GM12878 (cell line): ENCODE results near the gene ATXN2. TPM values are rescaled to one million over a fixed set of nuclear protein-coding genes. Genes with fewer than 3 reads are reported as not detected.

Source experiments
- ATAC-seq: fragments of 200-7000 bp; cut with Tn5 transposase; 3 replicates; pipeline ENCODE4 v1.9.1; 2020; ENCODE audit warnings: mild to moderate bottlenecking, moderate library complexity
- BruUV-seq: library from RNA; stranded (reverse); fragments of 400-500 nt; replicated peaks from 2 replicates; lab custom pipeline; 2021; lab: Mats Ljungman, UMichigan
- CTCF ChIA-PET: fragments of 300-600 bp; sonication (Branson Sonifier 250); formaldehyde crosslinking; extraction: SDS; loops from one replicate; lab custom pipeline; 2021; ENCODE audit warnings: inconsistent platforms; lab: Yijun Ruan, JAX
- POLR2A ChIA-PET: fragments of 350-600 bp; formaldehyde crosslinking; extraction: SDS; loops from one replicate; lab custom pipeline; 2021; ENCODE audit warnings: inconsistent platforms; lab: Charles Lee
- RAD21 ChIA-PET: fragments of 300-600 bp; sonication (Branson Sonifier 250); formaldehyde crosslinking; loops from one replicate; lab custom pipeline; 2023; ENCODE audit warnings: antibody characterized with exemption; ENCODE audit not compliant: unreplicated experiment; lab: Charles Lee
- SMC1A ChIA-PET: fragments of 300-600 bp; sonication (Branson Sonifier 250); formaldehyde crosslinking; loops from one replicate; lab custom pipeline; 2023; ENCODE audit not compliant: unreplicated experiment, uncharacterized antibody; lab: Charles Lee
- DNase-seq: peaks from one replicate; pipeline ENCODE4 v3.0.0-alpha.2; 2011; ENCODE audit warnings: low read depth, low spot score
- FAIRE-seq: peaks from 3 replicates; lab custom pipeline; 2011; peaks lifted over from hg19 to GRCh38; lab: Jason Lieb, UNC
- H2AFZ ChIP-seq: 2 replicates; pipeline ENCODE4 v1.6.0; 2011; ENCODE audit warnings: low read depth, low read length, control low read depth; ENCODE audit not compliant: control insufficient read depth
- H3K27ac ChIP-seq: 2 replicates; pipeline ENCODE4 v1.5.1; 2011; ENCODE audit warnings: control low read depth; ENCODE audit not compliant: control insufficient read depth, insufficient read depth
- H3K27me3 ChIP-seq, 2 experiments: replicated peaks in 1 of 2; 2 replicates each; pipeline versions ENCODE4 v1.6.0 to v1.6.1; 2011; ENCODE audit warnings: low read length in 1 of 2; ENCODE audit not compliant: control insufficient read depth in 2 of 2, insufficient read depth in 2 of 2
- H3K36me3 ChIP-seq, 2 experiments: 2 replicates each; pipeline ENCODE4 v1.5.1; 2011; ENCODE audit warnings: low read length in 1 of 2; ENCODE audit not compliant: control insufficient read depth in 2 of 2, insufficient read depth in 2 of 2
- H3K4me1 ChIP-seq: 2 replicates; pipeline ENCODE4 v1.6.1; 2011; ENCODE audit warnings: mild to moderate bottlenecking, low read length, moderate library complexity, mixed read lengths; ENCODE audit not compliant: control insufficient read depth, insufficient read depth
- H3K4me2 ChIP-seq: 2 replicates; pipeline ENCODE4 v1.6.0; 2011; ENCODE audit warnings: control low read depth; ENCODE audit not compliant: control insufficient read depth, insufficient read depth
- H3K4me3 ChIP-seq: fragments of 200-600 bp; sonication (generic); 2 replicates; pipeline ENCODE4 v1.5.1; 2016
- H3K79me2 ChIP-seq: 2 replicates; pipeline ENCODE4 v1.6.0; 2011; ENCODE audit warnings: low read length; ENCODE audit not compliant: control insufficient read depth, insufficient read depth
- H3K9ac ChIP-seq: 2 replicates; pipeline ENCODE4 v1.8.0; 2011; ENCODE audit warnings: low read length, control low read depth, mixed read lengths; ENCODE audit not compliant: control insufficient read depth, insufficient read depth
- H3K9me3 ChIP-seq: replicated peaks from 3 replicates; pipeline ENCODE4 v1.5.1; 2011; ENCODE audit warnings: mild to moderate bottlenecking, low read length; ENCODE audit not compliant: control insufficient read depth, insufficient read depth
- H4K20me1 ChIP-seq: 2 replicates; pipeline ENCODE4 v1.6.0; 2011; ENCODE audit not compliant: control insufficient read depth, insufficient read depth
- BCL11A ChIP-seq: IDR thresholded peaks from 2 replicates; pipeline ENCODE4 v1.6.1; 2011; ENCODE audit warnings: low read depth, low read length
- NFXL1 ChIP-seq: fragments of 450-650 bp; IDR thresholded peaks from 2 replicates; pipeline ENCODE4 v1.6.1; 2017; ENCODE audit warnings: antibody characterized with exemption, mild to moderate bottlenecking, borderline replicate concordance
- RCOR1 ChIP-seq: conservative IDR thresholded peaks from 2 replicates; pipeline ENCODE4 v1.6.1; 2012; ENCODE audit warnings: low read depth, low read length, improper control_type of control experiment
- RFX5 ChIP-seq: IDR thresholded peaks from 2 replicates; pipeline ENCODE4 v1.6.1; 2011; ENCODE audit warnings: low read depth, low read length, improper control_type of control experiment
- SMAD1 ChIP-seq: fragments of 450-650 bp; IDR thresholded peaks from 2 replicates; pipeline ENCODE4 v1.6.1; 2018; ENCODE audit warnings: mild to moderate bottlenecking, low read depth; ENCODE audit not compliant: partially characterized antibody
- WGBS: methylation state at CpG from one replicate; pipeline ENCODE4 v1.1.6; 2016; ENCODE audit warnings: low lambda C conversion rate; ENCODE audit not compliant: insufficient replicate concordance, insufficient coverage; ENCODE audit errors: missing lambda C conversion rate; 5-methylcytosine and 5-hydroxymethylcytosine counted together
- in situ Hi-C: fragments of 300-500 bp; cut with MboI; formaldehyde crosslinking; loops from 9 replicates; pipeline ENCODE4 v1.14.3; 2018; ENCODE audit warnings: mixed read lengths
- intact Hi-C: fragments of 100-400 bp; cut with micrococcal nuclease; formaldehyde crosslinking; loops from one replicate; pipeline ENCODE4 v1.14.2; 2022; ENCODE audit not compliant: unreplicated experiment
- polyA plus RNA-seq, 11 experiments: library from polyadenylated mRNA; depleted of rRNA in 4 of 11; unstranded in 6 of 11; stranded (reverse) in 5 of 11; fragments of >200 nt; fragmentation: Nextera tagmentation in 4 of 11; fragmentation: Illumina TruSeq in 1 of 11; extraction: Ambion mirVana in 4 of 11; extraction: Trizol in 1 of 11; gene quantifications; 1 replicate in 1 of 11; 2 replicates in 10 of 11; pipeline versions ENCODE4 v1.2.1 to v1.2.3, GENCODE V29; 2011 to 2016; ENCODE audit warnings: inconsistent platforms in 2 of 11, missing spikeins in 2 of 11, low read depth in 1 of 11
- total RNA-seq, 4 experiments: library from RNA; depleted of rRNA in 3 of 4; stranded (reverse); fragments of >200 nt in 3 of 4; fragmentation: Illumina TruSeq in 1 of 4; extraction: Trizol in 1 of 4; gene quantifications; 2 replicates each; pipeline versions ENCODE4 v1.2.1 to v1.2.3, GENCODE V29; 2013 to 2021
- TF ChIP-seq, protein P1 (sequence below): fragments of 450-650 bp; formaldehyde crosslinking; IDR thresholded peaks from 2 replicates; pipeline ENCODE4 v1.5.0; 2022; ENCODE audit warnings: mild to moderate bottlenecking, missing genetic modification characterization
- TF ChIP-seq, protein P2 (sequence below): IDR thresholded peaks from 2 replicates; pipeline ENCODE4 v1.6.1; 2011; ENCODE audit warnings: low read depth, low read length, improper control_type of control experiment, borderline replicate concordance

ATXN2 gene
- total and polyA plus RNA-seq, 10 of the 15 experiments (the other 5 are each of a cell fraction or from before 2014, with no cell fraction given), result 8.8 to 31.5 (median 19.0) TPM

DNA sequence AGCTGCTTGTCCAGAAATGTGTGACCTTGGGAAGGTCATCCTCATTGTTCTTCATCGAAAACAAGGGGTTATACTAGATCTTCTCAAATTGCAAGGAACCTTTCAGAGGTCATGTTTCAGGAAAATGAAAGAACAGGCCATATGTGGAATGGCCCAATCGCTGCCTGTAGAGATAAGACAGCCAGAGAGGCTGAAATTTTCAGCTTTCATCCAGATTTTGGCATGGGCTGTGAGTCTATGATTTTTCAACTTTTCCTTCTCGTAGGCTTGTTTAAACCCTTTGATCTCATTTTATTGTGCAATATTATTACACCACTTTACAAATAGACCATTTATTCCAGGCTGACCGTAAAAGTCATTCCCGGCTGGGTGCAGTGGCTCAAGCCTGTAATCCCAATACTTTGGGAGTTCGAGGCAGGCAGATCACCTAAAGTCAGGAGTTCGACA lies 17.1 kb upstream of the ATXN2 start:
- no TSS peak for BruUV-seq
- Histone ChIP-seq H3K27me3 (no peaks in the 10 kb centered on the region), H3K4me3 (no peak overlapping the region), H3K9ac (no peak overlapping the region), H3K27ac (no peak overlapping the region), H4K20me1 (no peaks in the 10 kb centered on the region), H3K79me2 (no peaks in the 10 kb centered on the region), H3K9me3 (no peaks in the 10 kb centered on the region), H3K36me3 (no peaks in the 10 kb centered on the region), H3K4me2 (no peak overlapping the region), H2AFZ (no peak overlapping the region), H3K4me1 (no peaks in the 10 kb centered on the region)
- ChIA-PET RAD21 (no interaction called here), CTCF (no interaction called here), SMC1A (no interaction called here), POLR2A (no interaction called here)
- no peak for TF ChIP-seq RCOR1
- TF ChIP-seq SMAD1, result no peak
- TF ChIP-seq NFXL1, result no peak
- no peak for TF ChIP-seq BCL11A
- no peak for TF ChIP-seq RFX5
- TF ChIP-seq, protein P1, sequence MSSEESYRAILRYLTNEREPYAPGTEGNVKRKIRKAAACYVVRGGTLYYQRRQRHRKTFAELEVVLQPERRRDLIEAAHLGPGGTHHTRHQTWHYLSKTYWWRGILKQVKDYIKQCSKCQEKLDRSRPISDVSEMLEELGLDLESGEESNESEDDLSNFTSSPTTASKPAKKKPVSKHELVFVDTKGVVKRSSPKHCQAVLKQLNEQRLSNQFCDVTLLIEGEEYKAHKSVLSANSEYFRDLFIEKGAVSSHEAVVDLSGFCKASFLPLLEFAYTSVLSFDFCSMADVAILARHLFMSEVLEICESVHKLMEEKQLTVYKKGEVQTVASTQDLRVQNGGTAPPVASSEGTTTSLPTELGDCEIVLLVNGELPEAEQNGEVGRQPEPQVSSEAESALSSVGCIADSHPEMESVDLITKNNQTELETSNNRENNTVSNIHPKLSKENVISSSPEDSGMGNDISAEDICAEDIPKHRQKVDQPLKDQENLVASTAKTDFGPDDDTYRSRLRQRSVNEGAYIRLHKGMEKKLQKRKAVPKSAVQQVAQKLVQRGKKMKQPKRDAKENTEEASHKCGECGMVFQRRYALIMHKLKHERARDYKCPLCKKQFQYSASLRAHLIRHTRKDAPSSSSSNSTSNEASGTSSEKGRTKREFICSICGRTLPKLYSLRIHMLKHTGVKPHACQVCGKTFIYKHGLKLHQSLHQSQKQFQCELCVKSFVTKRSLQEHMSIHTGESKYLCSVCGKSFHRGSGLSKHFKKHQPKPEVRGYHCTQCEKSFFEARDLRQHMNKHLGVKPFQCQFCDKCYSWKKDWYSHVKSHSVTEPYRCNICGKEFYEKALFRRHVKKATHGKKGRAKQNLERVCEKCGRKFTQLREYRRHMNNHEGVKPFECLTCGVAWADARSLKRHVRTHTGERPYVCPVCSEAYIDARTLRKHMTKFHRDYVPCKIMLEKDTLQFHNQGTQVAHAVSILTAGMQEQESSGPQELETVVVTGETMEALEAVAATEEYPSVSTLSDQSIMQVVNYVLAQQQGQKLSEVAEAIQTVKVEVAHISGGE (CRISPR knock-in tag), result no peak
- TF ChIP-seq, protein P2, sequence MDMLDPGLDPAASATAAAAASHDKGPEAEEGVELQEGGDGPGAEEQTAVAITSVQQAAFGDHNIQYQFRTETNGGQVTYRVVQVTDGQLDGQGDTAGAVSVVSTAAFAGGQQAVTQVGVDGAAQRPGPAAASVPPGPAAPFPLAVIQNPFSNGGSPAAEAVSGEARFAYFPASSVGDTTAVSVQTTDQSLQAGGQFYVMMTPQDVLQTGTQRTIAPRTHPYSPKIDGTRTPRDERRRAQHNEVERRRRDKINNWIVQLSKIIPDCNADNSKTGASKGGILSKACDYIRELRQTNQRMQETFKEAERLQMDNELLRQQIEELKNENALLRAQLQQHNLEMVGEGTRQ, result no peak
- 63% methylated on average over 7 of the region's 7 CpGs for WGBS
- FAIRE-seq (no peak), ATAC-seq (no peak), DNase-seq (no peak)
- intact Hi-C loops (no loop called here), in situ Hi-C loops (no loop called here)
